Thyroid gland (tissue), 4 donors: ENCODE measurements around the gene CWC27.

Source experiments
- POLR2A ChIP-seq, 2 donors: fragments of 450-650 bp; IDR thresholded peaks; one replicate each; pipeline ENCODE4 v1.6.1; 2017; ENCODE audit warnings: antibody characterized with exemption in 2 of 2, mild to moderate bottlenecking in 2 of 2, moderate library complexity in 1 of 2
- TF ChIP-seq, protein P1 (sequence below), 6 experiments: fragments of 200-600 bp in 3 of 6; fragments of 450-650 bp in 3 of 6; sonication (generic) in 3 of 6; IDR thresholded peaks; one replicate each; pipeline ENCODE4 v1.5.1; 2016 to 2019; ENCODE audit warnings: antibody characterized with exemption in 6 of 6, mild to moderate bottlenecking in 2 of 6, inconsistent platforms in 1 of 6, moderate library complexity in 1 of 6

DNA sequence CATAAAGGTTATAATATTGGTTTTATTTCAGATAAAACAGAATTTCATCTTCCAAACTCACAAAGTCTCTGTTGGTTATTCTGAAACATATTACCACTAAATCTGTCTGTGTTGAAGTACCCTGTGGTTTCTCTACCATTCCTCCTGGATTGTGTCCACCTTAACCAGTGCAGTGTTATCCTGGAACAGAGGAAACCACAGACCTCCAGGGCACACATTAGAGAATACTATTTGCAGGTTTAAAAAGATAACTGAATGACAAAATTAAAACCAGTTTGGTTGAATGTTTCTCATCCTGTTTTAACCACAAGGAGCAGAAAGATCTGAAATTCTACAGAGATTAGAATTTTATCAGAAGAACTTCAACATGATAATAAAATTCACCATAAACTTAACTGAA, 251.8 kb downstream of the CWC27 start:
- TF ChIP-seq, protein P1, sequence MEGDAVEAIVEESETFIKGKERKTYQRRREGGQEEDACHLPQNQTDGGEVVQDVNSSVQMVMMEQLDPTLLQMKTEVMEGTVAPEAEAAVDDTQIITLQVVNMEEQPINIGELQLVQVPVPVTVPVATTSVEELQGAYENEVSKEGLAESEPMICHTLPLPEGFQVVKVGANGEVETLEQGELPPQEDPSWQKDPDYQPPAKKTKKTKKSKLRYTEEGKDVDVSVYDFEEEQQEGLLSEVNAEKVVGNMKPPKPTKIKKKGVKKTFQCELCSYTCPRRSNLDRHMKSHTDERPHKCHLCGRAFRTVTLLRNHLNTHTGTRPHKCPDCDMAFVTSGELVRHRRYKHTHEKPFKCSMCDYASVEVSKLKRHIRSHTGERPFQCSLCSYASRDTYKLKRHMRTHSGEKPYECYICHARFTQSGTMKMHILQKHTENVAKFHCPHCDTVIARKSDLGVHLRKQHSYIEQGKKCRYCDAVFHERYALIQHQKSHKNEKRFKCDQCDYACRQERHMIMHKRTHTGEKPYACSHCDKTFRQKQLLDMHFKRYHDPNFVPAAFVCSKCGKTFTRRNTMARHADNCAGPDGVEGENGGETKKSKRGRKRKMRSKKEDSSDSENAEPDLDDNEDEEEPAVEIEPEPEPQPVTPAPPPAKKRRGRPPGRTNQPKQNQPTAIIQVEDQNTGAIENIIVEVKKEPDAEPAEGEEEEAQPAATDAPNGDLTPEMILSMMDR (IDR thresholded peaks at IDR 0.05) = no peak
- no peak for TF ChIP-seq POLR2A (IDR thresholded peaks at IDR 0.05)
